CD14-positive monocyte (primary cell): ENCODE measurements around the gene TTC28. TPM values are rescaled to one million over a fixed set of nuclear protein-coding genes. Genes with fewer than 3 reads are reported as not detected.

Source experiments
- DNase-seq, 3 donors: peaks; one replicate each; pipeline ENCODE4 v3.0.0-alpha.2; 2011 to 2022
- H2AFZ ChIP-seq: 2 replicates; pipeline ENCODE4 v1.6.0; 2012; ENCODE audit warnings: mild to moderate bottlenecking, low read depth, low read length, inconsistent platforms; ENCODE audit not compliant: insufficient read depth, poor library complexity, severe bottlenecking
- H3K27ac ChIP-seq, 2 donors: 1 replicate in 1 of 2; 2 replicates in 1 of 2; pipeline ENCODE4 v1.5.1; 2012 to 2013; ENCODE audit warnings: low read length in 2 of 2, control low read depth in 1 of 2, inconsistent platforms in 1 of 2, low read depth in 1 of 2, mild to moderate bottlenecking in 1 of 2
- H3K27me3 ChIP-seq, 2 donors: one replicate each; pipeline versions ENCODE4 v1.6.0 to v1.6.1; 2011 to 2013; ENCODE audit warnings: low read length in 2 of 2; ENCODE audit not compliant: control insufficient read depth in 2 of 2, insufficient read depth in 2 of 2
- H3K36me3 ChIP-seq, 2 donors: replicated peaks in 1 of 2; 1 replicate in 1 of 2; 2 replicates in 1 of 2; pipeline versions ENCODE4 v1.5.1 to v1.6.1; 2012 to 2013; ENCODE audit warnings: low read length in 2 of 2, control low read depth in 1 of 2, inconsistent platforms in 1 of 2, mild to moderate bottlenecking in 1 of 2; ENCODE audit not compliant: insufficient read depth in 2 of 2, control insufficient read depth in 1 of 2
- H3K4me1 ChIP-seq, 2 donors: 1 replicate in 1 of 2; 2 replicates in 1 of 2; pipeline versions ENCODE4 v1.5.1 to v1.6.1; 2012 to 2013; ENCODE audit warnings: low read length in 2 of 2, control low read depth in 1 of 2, inconsistent platforms in 1 of 2, mild to moderate bottlenecking in 1 of 2, moderate library complexity in 1 of 2; ENCODE audit not compliant: insufficient read depth in 2 of 2, control insufficient read depth in 1 of 2
- H3K4me2 ChIP-seq: replicated peaks from 2 replicates; pipeline ENCODE3; 2012; ENCODE audit warnings: low read length, moderate library complexity, mild to moderate bottlenecking; ENCODE audit not compliant: poor library complexity, severe bottlenecking; ENCODE audit errors: extremely low read depth
- H3K4me3 ChIP-seq, 3 experiments: fragments of 200-600 bp in 1 of 3; sonication (generic) in 1 of 3; replicated peaks in 1 of 3; 1 replicate in 2 of 3; 2 replicates in 1 of 3; pipeline ENCODE4 v1.5.1; 2011 to 2013; ENCODE audit warnings: low read length in 3 of 3, mild to moderate bottlenecking in 3 of 3, control low read depth in 2 of 3, low read depth in 2 of 3, inconsistent platforms in 1 of 3, moderate library complexity in 1 of 3
- H3K79me2 ChIP-seq: 2 replicates; pipeline ENCODE4 v1.6.0; 2012; ENCODE audit warnings: mild to moderate bottlenecking, control low read depth, inconsistent platforms, low read length, moderate library complexity; ENCODE audit not compliant: insufficient read depth
- H3K9ac ChIP-seq: 2 replicates; pipeline ENCODE4 v1.6.0; 2017; ENCODE audit warnings: low read length, mild to moderate bottlenecking; ENCODE audit not compliant: insufficient read depth, poor library complexity, severe bottlenecking
- H3K9me3 ChIP-seq, 2 donors: replicated peaks in 1 of 2; 1 replicate in 1 of 2; 2 replicates in 1 of 2; pipeline versions ENCODE4 v1.5.1 to v1.6.1; 2012 to 2013; ENCODE audit warnings: low read length in 2 of 2, control low read depth in 1 of 2; ENCODE audit not compliant: control insufficient read depth in 1 of 2, insufficient read depth in 1 of 2
- H4K20me1 ChIP-seq: 2 replicates; pipeline ENCODE4 v1.6.0; 2012; ENCODE audit warnings: mild to moderate bottlenecking, low read length, control low read depth, moderate library complexity; ENCODE audit not compliant: insufficient read depth
- H3K27ac Mint-ChIP-seq, 7 donors: one replicate each; pipeline ENCODE4 v1.8.0; 2020; ENCODE audit warnings: mild to moderate bottlenecking in 7 of 7, mixed read lengths in 7 of 7, moderate library complexity in 6 of 7, inconsistent platforms in 2 of 7
- H3K27me3 Mint-ChIP-seq, 3 donors: one replicate each; pipeline ENCODE4 v1.8.0; 2021 to 2022; ENCODE audit warnings: low read depth in 3 of 3, mild to moderate bottlenecking in 3 of 3, mixed read lengths in 3 of 3, moderate library complexity in 3 of 3, inconsistent platforms in 1 of 3
- H3K36me3 Mint-ChIP-seq, 2 donors: one replicate each; pipeline ENCODE4 v1.8.0; 2020; ENCODE audit warnings: mixed read lengths in 2 of 2, inconsistent platforms in 1 of 2, mild to moderate bottlenecking in 1 of 2
- H3K4me1 Mint-ChIP-seq: one replicate; pipeline ENCODE4 v1.8.0; 2020; ENCODE audit warnings: mild to moderate bottlenecking, mixed read lengths
- H3K4me3 Mint-ChIP-seq, 2 donors: one replicate each; pipeline ENCODE4 v1.8.0; 2020; ENCODE audit warnings: mild to moderate bottlenecking in 2 of 2, mixed read lengths in 2 of 2, moderate library complexity in 1 of 2
- H3K9me3 Mint-ChIP-seq, 7 donors: one replicate each; pipeline ENCODE4 v1.8.0; 2020 to 2022; ENCODE audit warnings: mixed read lengths in 7 of 7, mild to moderate bottlenecking in 6 of 7, moderate library complexity in 6 of 7, inconsistent platforms in 2 of 7
- WGBS: methylation state at CpG from one replicate; pipeline ENCODE4 v1.1.5; 2013; ENCODE audit warnings: missing lambda C conversion rate; ENCODE audit not compliant: insufficient coverage; 5-methylcytosine and 5-hydroxymethylcytosine counted together
- intact Hi-C, 2 donors: fragments of 100-400 bp; cut with micrococcal nuclease; formaldehyde crosslinking; loops; one replicate each; pipeline versions ENCODE4 v1.15.0 to v1.15.1; 2023
- polyA plus RNA-seq, 3 donors: library from polyadenylated mRNA; depleted of rRNA in 1 of 3; unstranded in 2 of 3; stranded (reverse) in 1 of 3; fragments of 300-500 nt in 2 of 3; fragments of >200 nt in 1 of 3; fragmentation: Illumina TruSeq in 2 of 3; gene quantifications; 1 replicate in 2 of 3; 2 replicates in 1 of 3; pipeline ENCODE4 v1.2.3, GENCODE V29; 2012 to 2021
- TF ChIP-seq, protein P1 (sequence below): fragments of 200-600 bp; IDR thresholded peaks from one replicate; pipeline ENCODE4 v1.8.0; 2022; ENCODE audit warnings: antibody characterized with exemption, mild to moderate bottlenecking

Gene TTC28
- polyA plus RNA-seq, 3 donors: 0.24 to 0.61 TPM; not detected in 1

DNA sequence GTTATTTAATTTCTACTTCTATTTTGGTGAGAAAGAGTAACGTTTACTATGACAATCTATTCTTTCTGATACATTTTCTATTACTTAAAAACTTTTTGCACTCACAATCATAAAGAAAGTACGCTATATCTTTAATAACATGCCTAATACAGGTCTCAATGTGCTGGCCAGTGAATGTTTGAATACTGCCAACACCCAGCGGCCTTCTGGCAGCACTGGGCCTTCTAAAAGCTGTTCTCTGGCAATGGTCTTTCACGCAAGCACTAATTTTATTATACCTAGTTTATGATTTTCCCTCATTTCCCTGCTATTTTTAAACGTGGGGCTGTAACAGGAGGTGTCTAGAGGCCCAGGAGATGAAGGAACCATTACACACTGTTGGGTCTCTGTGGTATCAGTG, 410.8 kb downstream of the TTC28 start:
- TF ChIP-seq, protein P1, sequence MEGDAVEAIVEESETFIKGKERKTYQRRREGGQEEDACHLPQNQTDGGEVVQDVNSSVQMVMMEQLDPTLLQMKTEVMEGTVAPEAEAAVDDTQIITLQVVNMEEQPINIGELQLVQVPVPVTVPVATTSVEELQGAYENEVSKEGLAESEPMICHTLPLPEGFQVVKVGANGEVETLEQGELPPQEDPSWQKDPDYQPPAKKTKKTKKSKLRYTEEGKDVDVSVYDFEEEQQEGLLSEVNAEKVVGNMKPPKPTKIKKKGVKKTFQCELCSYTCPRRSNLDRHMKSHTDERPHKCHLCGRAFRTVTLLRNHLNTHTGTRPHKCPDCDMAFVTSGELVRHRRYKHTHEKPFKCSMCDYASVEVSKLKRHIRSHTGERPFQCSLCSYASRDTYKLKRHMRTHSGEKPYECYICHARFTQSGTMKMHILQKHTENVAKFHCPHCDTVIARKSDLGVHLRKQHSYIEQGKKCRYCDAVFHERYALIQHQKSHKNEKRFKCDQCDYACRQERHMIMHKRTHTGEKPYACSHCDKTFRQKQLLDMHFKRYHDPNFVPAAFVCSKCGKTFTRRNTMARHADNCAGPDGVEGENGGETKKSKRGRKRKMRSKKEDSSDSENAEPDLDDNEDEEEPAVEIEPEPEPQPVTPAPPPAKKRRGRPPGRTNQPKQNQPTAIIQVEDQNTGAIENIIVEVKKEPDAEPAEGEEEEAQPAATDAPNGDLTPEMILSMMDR: no peak
- no peaks in the 10 kb centered on the region for H3K27me3 ChIP-seq

DNA sequence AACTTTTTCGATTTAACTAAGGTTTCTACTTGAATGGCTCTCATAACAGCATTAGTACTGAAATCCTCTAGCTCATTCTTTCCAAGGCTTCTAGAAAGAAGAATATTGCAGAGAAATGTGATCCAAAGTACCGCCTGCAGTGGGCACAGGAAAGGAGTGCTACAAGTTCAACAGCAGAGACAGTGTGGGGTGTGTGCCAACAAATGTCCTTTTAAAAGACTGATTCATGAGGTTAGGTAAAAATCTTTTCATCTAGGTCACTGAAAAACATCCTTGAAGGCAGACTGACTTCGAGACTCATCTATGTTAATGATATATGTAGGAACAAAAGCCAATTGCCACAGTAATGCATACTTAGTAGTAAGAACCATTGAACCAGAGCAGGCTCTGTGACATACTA, 411.5 kb downstream of the TTC28 start:
- Histone ChIP-seq H3K36me3 (no peaks in the 10 kb centered on the region), H3K9me3 (no peaks in the 10 kb centered on the region), H2AFZ (no peak overlapping the region), H3K4me2 (no peak overlapping the region), H3K79me2 (no peaks in the 10 kb centered on the region), H4K20me1 (no peaks in the 10 kb centered on the region), H3K9ac (no peak overlapping the region), H3K4me1 (no peaks in the 10 kb centered on the region), H3K4me3 (no peak overlapping the region), H3K27me3 (no peaks in the 10 kb centered on the region), H3K27ac (no peak overlapping the region)
- Mint-ChIP-seq H3K27me3 (no peaks in the 10 kb centered on the region), H3K27ac (no peak overlapping the region), H3K36me3 (no peaks in the 10 kb centered on the region), H3K4me3 (no peak overlapping the region), H3K9me3 (peaks cover 0 to 8% (median 2%) of the 10 kb centered on the region in 7 donors), H3K4me1 (peaks cover 16% of the 10 kb centered on the region)
- intact Hi-C loops: no loop called here
- DNase-seq: no peak
- TF ChIP-seq, protein P1: no peak
- 100% methylated on average over 1 of the region's 3 CpGs for WGBS

More for the DNA sequence above, 410.8 kb downstream of the TTC28 start:
- Histone ChIP-seq H3K79me2 (no peaks in the 10 kb centered on the region), H3K36me3 (no peaks in the 10 kb centered on the region), H3K4me3 (no peak overlapping the region), H3K9me3 (no peaks in the 10 kb centered on the region), H2AFZ (peak overlapping the region; percentile 14), H3K4me2 (no peak overlapping the region), H3K9ac (no peak overlapping the region), H3K4me1 (no peaks in the 10 kb centered on the region), H3K27ac (no peak overlapping the region), H4K20me1 (no peaks in the 10 kb centered on the region)
- H3K27ac Mint-ChIP-seq: peak overlapping the region in 1 of 7 donors; percentile 1
- DNase-seq: no peak
- 92% methylated on average over 2 of the region's 5 CpGs for WGBS
- H3K4me1 Mint-ChIP-seq: peaks cover 16% of the 10 kb centered on the region
- H3K36me3 Mint-ChIP-seq: no peaks in the 10 kb centered on the region
- no peaks in the 10 kb centered on the region for H3K27me3 Mint-ChIP-seq
- H3K9me3 Mint-ChIP-seq: peaks cover 0 to 8% (median 3%) of the 10 kb centered on the region in 7 donors
- intact Hi-C loops: no loop called here
- H3K4me3 Mint-ChIP-seq: no peak overlapping the region
